Liver (tissue), 9 donors: Measurements from ENCODE around the gene ENAM. TPM values are rescaled to one million over a fixed set of nuclear protein-coding genes. Genes with fewer than 3 reads are reported as not detected.

Experiments
- DNase-seq: peaks from one replicate; pipeline ENCODE4 v3.0.0-alpha.2; 2017; ENCODE audit warnings: low spot score
- H3K27ac ChIP-seq, 2 donors: one replicate each; pipeline ENCODE4 v1.7.0; 2013; ENCODE audit warnings: inconsistent platforms in 2 of 2, low read length in 2 of 2, control low read depth in 1 of 2, low read depth in 1 of 2, mild to moderate bottlenecking in 1 of 2
- H3K27me3 ChIP-seq, 4 donors: one replicate each; pipeline versions ENCODE4 v1.6.1 to v1.7.0; 2013; ENCODE audit warnings: low read length in 3 of 4, inconsistent platforms in 1 of 4, mild to moderate bottlenecking in 1 of 4, moderate library complexity in 1 of 4; ENCODE audit not compliant: control insufficient read depth in 4 of 4, insufficient read depth in 4 of 4
- H3K36me3 ChIP-seq, 4 donors: one replicate each; pipeline versions ENCODE4 v1.6.1 to v1.7.0; 2013; ENCODE audit warnings: low read length in 3 of 4, mild to moderate bottlenecking in 3 of 4, low read depth in 1 of 4, moderate library complexity in 1 of 4; ENCODE audit not compliant: control insufficient read depth in 4 of 4, insufficient read depth in 3 of 4
- H3K4me1 ChIP-seq, 4 donors: one replicate each; pipeline versions ENCODE4 v1.6.1 to v1.7.0; 2013; ENCODE audit warnings: low read length in 3 of 4, mild to moderate bottlenecking in 3 of 4, moderate library complexity in 1 of 4; ENCODE audit not compliant: control insufficient read depth in 4 of 4, insufficient read depth in 4 of 4
- H3K4me3 ChIP-seq, 3 donors: one replicate each; pipeline versions ENCODE4 v1.6.1 to v1.7.0; 2013; ENCODE audit warnings: low read length in 3 of 3, control low read depth in 1 of 3, low read depth in 1 of 3, mild to moderate bottlenecking in 1 of 3
- H3K9ac ChIP-seq, 2 donors: one replicate each; pipeline ENCODE4 v1.7.0; 2013; ENCODE audit warnings: low read length in 2 of 2, mild to moderate bottlenecking in 2 of 2, moderate library complexity in 2 of 2, control low read depth in 1 of 2, low read depth in 1 of 2
- H3K9me3 ChIP-seq, 4 donors: one replicate each; pipeline versions ENCODE4 v1.6.1 to v1.7.0; 2013; ENCODE audit warnings: low read length in 3 of 4; ENCODE audit not compliant: control insufficient read depth in 4 of 4
- ATF3 ChIP-seq: IDR thresholded peaks from 2 replicates; pipeline ENCODE4 v1.6.1; 2016; ENCODE audit warnings: antibody characterized with exemption
- EGR1 ChIP-seq, 2 donors: IDR thresholded peaks; 2 replicates each; pipeline ENCODE4 v1.6.1; 2016 to 2018; ENCODE audit warnings: antibody characterized with exemption in 2 of 2, low read depth in 2 of 2
- FOXA1 ChIP-seq: IDR thresholded peaks from 2 replicates; pipeline ENCODE4 v1.6.1; 2016; ENCODE audit warnings: antibody characterized with exemption
- FOXA2 ChIP-seq: IDR thresholded peaks from 2 replicates; pipeline ENCODE4 v1.6.1; 2016; ENCODE audit warnings: antibody characterized with exemption
- GABPA ChIP-seq, 2 donors: IDR thresholded peaks in 1 of 2; conservative IDR thresholded peaks in 1 of 2; 2 replicates each; pipeline ENCODE4 v1.6.1; 2016; ENCODE audit warnings: antibody characterized with exemption in 2 of 2, mild to moderate bottlenecking in 1 of 2, moderate library complexity in 1 of 2
- HNF4A ChIP-seq, 2 donors: conservative IDR thresholded peaks; 2 replicates each; pipeline ENCODE4 v1.6.1; 2016; ENCODE audit warnings: antibody characterized with exemption in 2 of 2, mild to moderate bottlenecking in 2 of 2
- HNF4G ChIP-seq: IDR thresholded peaks from 2 replicates; pipeline ENCODE4 v1.6.1; 2016; ENCODE audit warnings: antibody characterized with exemption
- JUND ChIP-seq, 2 donors: IDR thresholded peaks; 2 replicates each; pipeline ENCODE4 v1.6.1; 2016; ENCODE audit warnings: antibody characterized with exemption in 2 of 2
- MAX ChIP-seq: IDR thresholded peaks from 2 replicates; pipeline ENCODE4 v1.6.1; 2016; ENCODE audit warnings: antibody characterized with exemption
- NR2F2 ChIP-seq: IDR thresholded peaks from 2 replicates; pipeline ENCODE4 v1.6.1; 2016; ENCODE audit warnings: antibody characterized with exemption
- RAD21 ChIP-seq, 2 donors: IDR thresholded peaks; 2 replicates each; pipeline ENCODE4 v1.6.1; 2016; ENCODE audit warnings: antibody characterized with exemption in 2 of 2, mild to moderate bottlenecking in 2 of 2
- REST ChIP-seq: IDR thresholded peaks from 2 replicates; pipeline ENCODE4 v1.6.1; 2016; ENCODE audit warnings: antibody characterized with exemption, mild to moderate bottlenecking
- RXRA ChIP-seq, 2 donors: IDR thresholded peaks; 2 replicates each; pipeline ENCODE4 v1.6.1; 2017 to 2018; ENCODE audit warnings: antibody characterized with exemption in 2 of 2, mild to moderate bottlenecking in 1 of 2
- SP1 ChIP-seq: IDR thresholded peaks from 2 replicates; pipeline ENCODE4 v1.6.1; 2018; ENCODE audit warnings: antibody characterized with exemption, mild to moderate bottlenecking
- YY1 ChIP-seq: IDR thresholded peaks from 2 replicates; pipeline ENCODE4 v1.6.1; 2016; ENCODE audit warnings: antibody characterized with exemption, mild to moderate bottlenecking
- WGBS: extraction: QIAGEN DNeasy Blood & Tissue Kit; methylation state at CpG from one replicate; pipeline ENCODE4 v1.1.7; 2013; 5-methylcytosine and 5-hydroxymethylcytosine counted together
- polyA plus RNA-seq, 2 donors: library from polyadenylated mRNA; stranded (reverse) in 1 of 2; unstranded in 1 of 2; fragments of 200-250 nt in 1 of 2; fragments of >200 nt in 1 of 2; fragmentation: Nextera tagmentation in 1 of 2; extraction: Ambion mirVana in 1 of 2; gene quantifications; one replicate each; pipeline versions ENCODE4 v1.2.1 to v1.2.3, GENCODE V29; 2013 to 2015
- total RNA-seq, 2 donors: library from RNA; depleted of rRNA; stranded (reverse); fragments of >200 nt; gene quantifications; one replicate each; pipeline ENCODE4 v1.2.3, GENCODE V29; 2014
- TF ChIP-seq, protein P1 (sequence below): IDR thresholded peaks from 2 replicates; pipeline ENCODE4 v1.6.1; 2016; ENCODE audit warnings: antibody characterized with exemption
- donor health status: healthy.
- donor health status: healthy.
- donor health status: healthy.
- donor health status: healthy.
- donor health status: healthy.

ENAM gene
- total and polyA plus RNA-seq, 4 donors, result 0.25 to 0.50 (median 0.28) TPM

DNA sequence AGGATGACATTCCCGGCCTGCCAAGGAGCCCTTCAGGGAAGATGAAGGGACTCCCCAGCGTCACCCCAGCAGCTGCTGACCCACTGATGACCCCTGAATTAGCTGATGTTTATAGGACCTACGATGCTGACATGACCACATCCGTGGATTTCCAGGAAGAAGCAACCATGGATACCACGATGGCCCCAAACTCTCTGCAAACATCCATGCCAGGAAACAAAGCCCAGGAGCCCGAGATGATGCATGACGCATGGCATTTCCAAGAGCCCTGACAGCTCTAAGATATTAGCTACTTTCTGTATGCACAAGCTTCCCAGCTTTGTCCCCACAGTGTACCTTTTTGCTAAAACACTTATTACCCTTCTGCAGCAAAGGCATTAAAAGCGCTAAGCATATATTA lies 22.1 kb upstream of the ENAM start:
- Histone ChIP-seq H3K27me3 (no peaks in the 10 kb centered on the region), H3K9ac (no peak overlapping the region), H3K4me3 (no peak overlapping the region), H3K27ac (no peak overlapping the region), H3K9me3 (no peaks in the 10 kb centered on the region), H3K36me3 (no peaks in the 10 kb centered on the region), H3K4me1 (no peaks in the 10 kb centered on the region)
- TF ChIP-seq FOXA1 (no peak), EGR1 (IDR thresholded peaks at IDR 0.05; ENCODE audit: low read depth in 2 of 2) (no peak), HNF4G (no peak), MAX (no peak)
- DNase-seq, result no peak
- 85% methylated on average over 8 of the region's 8 CpGs for WGBS

- no peaks in the 10 kb centered on the region for H3K4me1 ChIP-seq
- H3K36me3 ChIP-seq, result no peaks in the 10 kb centered on the region
Observed at GRCh38 chr4:70607334-70607853, 21.1 kb upstream of the ENAM start.

More at GRCh38 chr4:70607334-70607853, 21.1 kb upstream of the ENAM start:
- no peak overlapping the region for H3K4me3 ChIP-seq
- DNase-seq, result no peak
- no peak overlapping the region for H3K9ac ChIP-seq
- H3K27ac ChIP-seq, result no peak overlapping the region
- 88% methylated on average over 3 of the region's 3 CpGs for WGBS
- no peaks in the 10 kb centered on the region for H3K9me3 ChIP-seq
- no peak for TF ChIP-seq FOXA2
- no peak for TF ChIP-seq SP1
- TF ChIP-seq MAX, result no peak
- no peak for TF ChIP-seq FOXA1
- no peak for TF ChIP-seq REST
- TF ChIP-seq RAD21 (IDR thresholded peaks at IDR 0.05), result no peak
- TF ChIP-seq JUND (IDR thresholded peaks at IDR 0.05), result no peak
- TF ChIP-seq HNF4A (conservative IDR thresholded peaks at IDR 0.05), result no peak
- TF ChIP-seq, protein P1, sequence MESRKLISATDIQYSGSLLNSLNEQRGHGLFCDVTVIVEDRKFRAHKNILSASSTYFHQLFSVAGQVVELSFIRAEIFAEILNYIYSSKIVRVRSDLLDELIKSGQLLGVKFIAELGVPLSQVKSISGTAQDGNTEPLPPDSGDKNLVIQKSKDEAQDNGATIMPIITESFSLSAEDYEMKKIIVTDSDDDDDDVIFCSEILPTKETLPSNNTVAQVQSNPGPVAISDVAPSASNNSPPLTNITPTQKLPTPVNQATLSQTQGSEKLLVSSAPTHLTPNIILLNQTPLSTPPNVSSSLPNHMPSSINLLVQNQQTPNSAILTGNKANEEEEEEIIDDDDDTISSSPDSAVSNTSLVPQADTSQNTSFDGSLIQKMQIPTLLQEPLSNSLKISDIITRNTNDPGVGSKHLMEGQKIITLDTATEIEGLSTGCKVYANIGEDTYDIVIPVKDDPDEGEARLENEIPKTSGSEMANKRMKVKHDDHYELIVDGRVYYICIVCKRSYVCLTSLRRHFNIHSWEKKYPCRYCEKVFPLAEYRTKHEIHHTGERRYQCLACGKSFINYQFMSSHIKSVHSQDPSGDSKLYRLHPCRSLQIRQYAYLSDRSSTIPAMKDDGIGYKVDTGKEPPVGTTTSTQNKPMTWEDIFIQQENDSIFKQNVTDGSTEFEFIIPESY, result no peak
- no peak for TF ChIP-seq YY1
- TF ChIP-seq RXRA (IDR thresholded peaks at IDR 0.05), result no peak
- no peak for TF ChIP-seq ATF3
- no peak for TF ChIP-seq NR2F2
- no peak for TF ChIP-seq GABPA (IDR thresholded peaks at IDR 0.05 in 1 of 2, conservative IDR thresholded peaks at IDR 0.05 in 1 of 2)
- H3K27me3 ChIP-seq, result no peaks in the 10 kb centered on the region
